HG03196 (cell line): ENCODE data around the gene SCAMP1.

Experiments used
- ATAC-seq: cut with Tn5 transposase; IDR thresholded peaks from one replicate; pipeline ENCODE4 v1.9.1; 2021; ENCODE audit not compliant: unreplicated experiment

The SCAMP1 gene

GRCh38 chr5:78509884-78510769 is 149.7 kb downstream of the SCAMP1 start:
- peak; percentile 71 for ATAC-seq

- ATAC-seq = no peak
Observed at GRCh38 chr5:78511121-78511906, 150.9 kb downstream of the SCAMP1 start.

GRCh38 chr5:78512435-78512834 is 152.0 kb downstream of the SCAMP1 start:
- no peak for ATAC-seq

- no peak for ATAC-seq
Observed at GRCh38 chr5:78513441-78513840, 153.0 kb downstream of the SCAMP1 start.

- ATAC-seq = no peak
Observed at GRCh38 chr5:78514427-78515330, 154.3 kb downstream of the SCAMP1 start.

GRCh38 chr5:78515670-78516069 is 155.3 kb downstream of the SCAMP1 start:
- ATAC-seq = no peak

- ATAC-seq = no peak
Observed at GRCh38 chr5:78518365-78519197, 158.2 kb downstream of the SCAMP1 start.

- ATAC-seq = no peak
Observed at GRCh38 chr5:78519198-78519941, 159.0 kb downstream of the SCAMP1 start.

- ATAC-seq = no peak
Observed at GRCh38 chr5:78521455-78521854, 161.0 kb downstream of the SCAMP1 start.

- no peak for ATAC-seq
Observed at GRCh38 chr5:78522476-78523260, 162.3 kb downstream of the SCAMP1 start.

GRCh38 chr5:78523314-78524193 is 163.1 kb downstream of the SCAMP1 start:
- ATAC-seq = no peak

GRCh38 chr5:78526049-78526525 is 165.7 kb downstream of the SCAMP1 start:
- no peak for ATAC-seq

GRCh38 chr5:78527054-78527859 is 166.8 kb downstream of the SCAMP1 start:
- ATAC-seq = no peak

- no peak for ATAC-seq
Observed at GRCh38 chr5:78527925-78528324, 167.5 kb downstream of the SCAMP1 start.
